ENCODE data around the gene ENPP6.

ENPP6 gene

GRCh38 chr4:184156163-184156920 lies 61.3 kb downstream of the ENPP6 start:
- Histone ChIP-seq H3K4me3 (ENCODE audit: low read length) (no peak overlapping the region), H3K27me3 (ENCODE audit: control insufficient read depth, insufficient read depth, low read length) (no peaks in the 10 kb centered on the region), H3K4me1 (ENCODE audit: control insufficient read depth, low read depth, low read length) (no peaks in the 10 kb centered on the region), H3K9ac (ENCODE audit: low read length) (no peak overlapping the region), H3K9me3 (ENCODE audit: control insufficient read depth, low read depth, low read length) (no peaks in the 10 kb centered on the region), H3K36me3 (ENCODE audit: control insufficient read depth, low read depth, low read length) (no peaks in the 10 kb centered on the region), H3K27ac (ENCODE audit: low read length) (no peak overlapping the region)

DNA sequence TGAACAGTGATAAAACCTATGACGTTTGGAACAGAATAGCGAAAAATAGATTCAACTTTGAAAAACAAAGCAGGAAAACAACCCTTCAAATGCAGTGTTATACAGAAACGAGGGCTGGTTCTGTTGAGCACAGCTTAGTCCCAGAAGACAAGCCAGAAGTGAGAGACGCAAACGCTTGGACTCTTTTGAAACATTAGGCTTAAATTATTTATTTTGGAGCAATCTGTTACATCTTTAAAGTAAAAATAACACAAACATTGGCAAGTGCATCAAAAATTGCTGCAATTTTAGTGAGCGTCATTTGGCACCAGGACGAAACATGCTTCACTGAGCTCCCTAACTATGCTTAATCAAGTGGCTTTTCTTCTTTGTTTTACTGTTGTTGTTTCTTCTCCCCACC lies 63.5 kb downstream of the ENPP6 start:
- Histone ChIP-seq H3K4me3 (ENCODE audit: low read length) (no peak overlapping the region), H3K9ac (ENCODE audit: low read length) (no peak overlapping the region), H3K27ac (ENCODE audit: low read length) (no peak overlapping the region), H3K36me3 (ENCODE audit: control insufficient read depth, low read depth, low read length) (no peaks in the 10 kb centered on the region), H3K4me1 (ENCODE audit: control insufficient read depth, low read depth, low read length) (no peaks in the 10 kb centered on the region), H3K9me3 (ENCODE audit: control insufficient read depth, low read depth, low read length) (no peaks in the 10 kb centered on the region), H3K27me3 (ENCODE audit: control insufficient read depth, insufficient read depth, low read length) (no peaks in the 10 kb centered on the region)

GRCh38 chr4:184153781-184154180 lies 63.9 kb downstream of the ENPP6 start:
- Histone ChIP-seq H3K9me3 (ENCODE audit: control insufficient read depth, low read depth, low read length) (no peaks in the 10 kb centered on the region), H3K27me3 (ENCODE audit: control insufficient read depth, insufficient read depth, low read length) (no peaks in the 10 kb centered on the region), H3K4me1 (ENCODE audit: control insufficient read depth, low read depth, low read length) (no peaks in the 10 kb centered on the region), H3K9ac (ENCODE audit: low read length) (no peak overlapping the region), H3K36me3 (ENCODE audit: control insufficient read depth, low read depth, low read length) (no peaks in the 10 kb centered on the region), H3K27ac (ENCODE audit: low read length) (no peak overlapping the region), H3K4me3 (ENCODE audit: low read length) (no peak overlapping the region)

- Histone ChIP-seq H3K9ac (ENCODE audit: low read length) (no peak overlapping the region), H3K4me1 (ENCODE audit: control insufficient read depth, low read depth, low read length) (no peaks in the 10 kb centered on the region)
Observed at GRCh38 chr4:184151988-184152485, 65.6 kb downstream of the ENPP6 start.

GRCh38 chr4:184150102-184150839 lies 67.4 kb downstream of the ENPP6 start:
- Histone ChIP-seq H3K4me1 (ENCODE audit: control insufficient read depth, low read depth, low read length) (no peaks in the 10 kb centered on the region), H3K9ac (ENCODE audit: low read length) (no peak overlapping the region), H3K27me3 (ENCODE audit: control insufficient read depth, insufficient read depth, low read length) (no peaks in the 10 kb centered on the region), H3K4me3 (ENCODE audit: low read length) (no peak overlapping the region), H3K9me3 (ENCODE audit: control insufficient read depth, low read depth, low read length) (no peaks in the 10 kb centered on the region), H3K27ac (ENCODE audit: low read length) (no peak overlapping the region), H3K36me3 (ENCODE audit: control insufficient read depth, low read depth, low read length) (no peaks in the 10 kb centered on the region)

More at GRCh38 chr4:184151988-184152485, 65.6 kb downstream of the ENPP6 start:
- no peaks in the 10 kb centered on the region for H3K36me3 ChIP-seq (ENCODE audit: control insufficient read depth, low read depth, low read length)
- H3K27me3 ChIP-seq (ENCODE audit: control insufficient read depth, insufficient read depth, low read length) = no peaks in the 10 kb centered on the region
- H3K9me3 ChIP-seq (ENCODE audit: control insufficient read depth, low read depth, low read length) = no peaks in the 10 kb centered on the region
- H3K4me3 ChIP-seq (ENCODE audit: low read length) = no peak overlapping the region
- H3K27ac ChIP-seq (ENCODE audit: low read length) = no peak overlapping the region

GRCh38 chr4:184148738-184149637 lies 68.7 kb downstream of the ENPP6 start:
- H3K36me3 ChIP-seq (ENCODE audit: control insufficient read depth, low read depth, low read length) = no peaks in the 10 kb centered on the region
- H3K4me3 ChIP-seq (ENCODE audit: low read length) = no peak overlapping the region
- no peaks in the 10 kb centered on the region for H3K27me3 ChIP-seq (ENCODE audit: control insufficient read depth, insufficient read depth, low read length)
- H3K4me1 ChIP-seq (ENCODE audit: control insufficient read depth, low read depth, low read length) = no peaks in the 10 kb centered on the region
- no peak overlapping the region for H3K27ac ChIP-seq (ENCODE audit: low read length)
- no peak overlapping the region for H3K9ac ChIP-seq (ENCODE audit: low read length)
- no peaks in the 10 kb centered on the region for H3K9me3 ChIP-seq (ENCODE audit: control insufficient read depth, low read depth, low read length)

DNA sequence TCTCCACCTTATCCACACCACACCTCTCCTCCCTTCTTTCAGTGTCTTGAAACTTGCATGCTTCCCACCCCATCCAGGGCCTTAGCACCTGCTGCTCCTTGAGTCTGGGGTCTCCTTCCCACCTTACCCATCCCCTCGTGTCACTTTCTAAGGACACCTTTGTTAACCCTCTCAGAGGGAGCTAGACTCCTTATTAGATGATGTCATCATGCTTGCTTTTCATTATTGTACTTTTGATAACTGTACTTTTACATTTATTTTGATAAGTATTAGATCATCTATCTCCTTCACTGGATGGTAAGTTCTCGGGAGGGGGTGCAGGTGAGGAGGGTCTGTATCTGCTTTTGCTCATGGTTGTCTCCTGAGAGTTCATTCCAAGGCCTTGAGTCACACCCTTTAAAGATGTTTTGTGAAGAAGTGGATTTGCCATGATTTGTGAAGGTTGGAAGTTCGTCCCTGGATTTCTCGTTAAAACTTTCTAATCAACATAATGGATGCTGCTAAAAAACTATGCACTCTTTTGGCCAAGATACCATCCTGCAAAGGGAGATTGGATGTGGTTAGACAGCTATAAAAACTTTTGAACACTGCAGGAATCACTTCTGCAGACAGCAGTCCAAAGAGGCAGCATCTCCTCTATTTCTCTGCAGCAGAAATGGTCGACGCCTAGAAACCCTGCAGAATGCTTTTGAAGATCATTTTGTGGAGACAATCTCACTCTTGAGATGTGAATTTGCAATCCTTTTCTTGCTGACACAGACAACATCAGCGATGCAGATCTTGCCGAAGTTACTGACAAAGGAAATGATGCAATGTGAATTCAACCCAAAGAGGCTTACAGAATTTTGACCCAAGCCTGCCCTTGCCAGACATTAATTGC lies 69.6 kb downstream of the ENPP6 start:
- no peak overlapping the region for H3K9ac ChIP-seq (ENCODE audit: low read length)
- H3K9me3 ChIP-seq (ENCODE audit: control insufficient read depth, low read depth, low read length) = no peaks in the 10 kb centered on the region
- H3K4me1 ChIP-seq (ENCODE audit: control insufficient read depth, low read depth, low read length) = no peaks in the 10 kb centered on the region
- H3K4me3 ChIP-seq (ENCODE audit: low read length) = no peak overlapping the region
- no peaks in the 10 kb centered on the region for H3K36me3 ChIP-seq (ENCODE audit: control insufficient read depth, low read depth, low read length)
- H3K27me3 ChIP-seq (ENCODE audit: control insufficient read depth, insufficient read depth, low read length) = no peaks in the 10 kb centered on the region
- no peak overlapping the region for H3K27ac ChIP-seq (ENCODE audit: low read length)

- Histone ChIP-seq H3K4me3 (ENCODE audit: low read length) (no peak overlapping the region), H3K36me3 (ENCODE audit: control insufficient read depth, low read depth, low read length) (no peaks in the 10 kb centered on the region), H3K9ac (ENCODE audit: low read length) (no peak overlapping the region), H3K4me1 (ENCODE audit: control insufficient read depth, low read depth, low read length) (no peaks in the 10 kb centered on the region), H3K9me3 (ENCODE audit: control insufficient read depth, low read depth, low read length) (no peaks in the 10 kb centered on the region), H3K27ac (ENCODE audit: low read length) (no peak overlapping the region), H3K27me3 (ENCODE audit: control insufficient read depth, insufficient read depth, low read length) (no peaks in the 10 kb centered on the region)
Observed at GRCh38 chr4:184146951-184147350, 70.7 kb downstream of the ENPP6 start.

- Histone ChIP-seq H3K9me3 (ENCODE audit: control insufficient read depth, low read depth, low read length) (no peaks in the 10 kb centered on the region), H3K27me3 (ENCODE audit: control insufficient read depth, insufficient read depth, low read length) (no peaks in the 10 kb centered on the region), H3K36me3 (ENCODE audit: control insufficient read depth, low read depth, low read length) (no peaks in the 10 kb centered on the region), H3K9ac (ENCODE audit: low read length) (no peak overlapping the region), H3K4me1 (ENCODE audit: control insufficient read depth, low read depth, low read length) (no peaks in the 10 kb centered on the region), H3K4me3 (ENCODE audit: low read length) (no peak overlapping the region), H3K27ac (ENCODE audit: low read length) (no peak overlapping the region)
Observed at GRCh38 chr4:184145596-184145995, 72.1 kb downstream of the ENPP6 start.

- no peaks in the 10 kb centered on the region for H3K4me1 ChIP-seq (ENCODE audit: control insufficient read depth, low read depth, low read length)
- no peak overlapping the region for H3K4me3 ChIP-seq (ENCODE audit: low read length)
- H3K9ac ChIP-seq (ENCODE audit: low read length) = no peak overlapping the region
- H3K27ac ChIP-seq (ENCODE audit: low read length) = no peak overlapping the region
- H3K36me3 ChIP-seq (ENCODE audit: control insufficient read depth, low read depth, low read length) = no peaks in the 10 kb centered on the region
- no peaks in the 10 kb centered on the region for H3K27me3 ChIP-seq (ENCODE audit: control insufficient read depth, insufficient read depth, low read length)
- no peaks in the 10 kb centered on the region for H3K9me3 ChIP-seq (ENCODE audit: control insufficient read depth, low read depth, low read length)
Observed at GRCh38 chr4:184143770-184144564, 73.7 kb downstream of the ENPP6 start.
